CD4-positive, alpha-beta T cell treated with Interferon gamma for 1 hour (primary cell): ENCODE measurements around the gene GAN.
"Not testable (repeated sequence)": the region's sequence is repeated elsewhere in the genome, so short reads cannot be mapped to it uniquely, and the experiment has no call there.

Source experiments
- DNase-seq: peaks from one replicate; pipeline ENCODE4 v3.0.0-alpha.2; 2020

Gene GAN

GRCh38 chr16:81401035-81401950 is 86.5 kb downstream of the GAN start:
- DNase-seq, result no peak

- no peak for DNase-seq
Measured at GRCh38 chr16:81403208-81403600, 88.4 kb downstream of the GAN start.

- DNase-seq, result peak; percentile 75
Measured at GRCh38 chr16:81403601-81404391, 89.0 kb downstream of the GAN start.

GRCh38 chr16:81405002-81405401 is 90.2 kb downstream of the GAN start:
- not testable (repeated sequence) for DNase-seq

GRCh38 chr16:81405702-81406113 is 90.9 kb downstream of the GAN start:
- DNase-seq, result no peak

GRCh38 chr16:81408409-81408950 is 93.7 kb downstream of the GAN start:
- DNase-seq, result no peak

- DNase-seq, result no peak
Measured at GRCh38 chr16:81409016-81409556, 94.3 kb downstream of the GAN start.

- no peak for DNase-seq
Measured at GRCh38 chr16:81410643-81411293, 96.0 kb downstream of the GAN start.

- no peak for DNase-seq
Measured at GRCh38 chr16:81413245-81413990, 98.7 kb downstream of the GAN start.

- no peak for DNase-seq
Measured at GRCh38 chr16:81415751-81416150, 101.0 kb downstream of the GAN start.

- no peak for DNase-seq
Measured at GRCh38 chr16:81416749-81417148, 102.0 kb downstream of the GAN start.

- DNase-seq, result no peak
Measured at GRCh38 chr16:81417210-81417609, 102.4 kb downstream of the GAN start.

GRCh38 chr16:81419806-81420205 is 105.0 kb downstream of the GAN start:
- DNase-seq, result no peak

GRCh38 chr16:81421126-81421525 is 106.4 kb downstream of the GAN start:
- DNase-seq, result no peak

GRCh38 chr16:81421536-81421935 is 106.8 kb downstream of the GAN start:
- DNase-seq, result no peak

- not testable (repeated sequence) for DNase-seq
Measured at GRCh38 chr16:81422153-81422552, 107.4 kb downstream of the GAN start.

GRCh38 chr16:81424771-81425170 is 110.0 kb downstream of the GAN start:
- DNase-seq, result peak; percentile 52

GRCh38 chr16:81427219-81427618 is 112.5 kb downstream of the GAN start:
- DNase-seq, result no peak

GRCh38 chr16:81429045-81429521 is 114.3 kb downstream of the GAN start:
- DNase-seq, result peak; percentile 47

GRCh38 chr16:81431554-81432353 is 117.0 kb downstream of the GAN start:
- DNase-seq, result peak; percentile 63
